ENCODE results near the gene MAP2. TPM values are rescaled to one million over a fixed set of nuclear protein-coding genes. Genes with fewer than 3 reads are reported as not detected.

Gene MAP2
- total and polyA plus RNA-seq, 2 of the 13 experiments (the other 11 are each of a cell fraction or from before 2014, with no cell fraction given): 0.08 TPM; not detected in 1

DNA sequence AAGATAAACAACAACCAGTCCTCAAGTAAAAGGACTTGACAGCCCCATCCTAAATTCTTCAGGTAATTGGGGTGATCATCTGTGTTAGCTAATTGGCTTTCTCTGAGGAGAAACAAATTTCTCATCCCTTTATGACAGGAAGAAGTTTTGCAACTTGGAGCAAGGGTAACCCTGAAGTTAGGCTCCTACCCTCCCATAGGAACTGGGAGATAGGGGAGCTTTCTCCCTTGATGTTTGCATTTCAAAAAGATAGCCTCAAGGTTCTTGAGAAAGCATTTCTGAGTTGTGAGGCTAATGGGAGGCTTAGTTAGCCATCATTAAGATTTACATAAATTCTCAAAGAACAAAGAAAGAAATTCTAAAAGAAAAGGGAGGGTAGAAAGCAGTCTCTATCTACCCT is 95.4 kb downstream of the MAP2 start (continued):
- TF ChIP-seq, protein P1, sequence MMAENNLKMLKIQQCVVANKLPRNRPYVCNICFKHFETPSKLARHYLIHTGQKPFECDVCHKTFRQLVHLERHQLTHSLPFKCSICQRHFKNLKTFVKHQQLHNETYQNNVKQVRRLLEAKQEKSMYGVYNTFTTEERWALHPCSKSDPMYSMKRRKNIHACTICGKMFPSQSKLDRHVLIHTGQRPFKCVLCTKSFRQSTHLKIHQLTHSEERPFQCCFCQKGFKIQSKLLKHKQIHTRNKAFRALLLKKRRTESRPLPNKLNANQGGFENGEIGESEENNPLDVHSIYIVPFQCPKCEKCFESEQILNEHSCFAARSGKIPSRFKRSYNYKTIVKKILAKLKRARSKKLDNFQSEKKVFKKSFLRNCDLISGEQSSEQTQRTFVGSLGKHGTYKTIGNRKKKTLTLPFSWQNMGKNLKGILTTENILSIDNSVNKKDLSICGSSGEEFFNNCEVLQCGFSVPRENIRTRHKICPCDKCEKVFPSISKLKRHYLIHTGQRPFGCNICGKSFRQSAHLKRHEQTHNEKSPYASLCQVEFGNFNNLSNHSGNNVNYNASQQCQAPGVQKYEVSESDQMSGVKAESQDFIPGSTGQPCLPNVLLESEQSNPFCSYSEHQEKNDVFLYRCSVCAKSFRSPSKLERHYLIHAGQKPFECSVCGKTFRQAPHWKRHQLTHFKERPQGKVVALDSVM (CRISPR knock-in tag; IDR thresholded peaks at IDR 0.05): no peak
- TF ChIP-seq, protein P2, sequence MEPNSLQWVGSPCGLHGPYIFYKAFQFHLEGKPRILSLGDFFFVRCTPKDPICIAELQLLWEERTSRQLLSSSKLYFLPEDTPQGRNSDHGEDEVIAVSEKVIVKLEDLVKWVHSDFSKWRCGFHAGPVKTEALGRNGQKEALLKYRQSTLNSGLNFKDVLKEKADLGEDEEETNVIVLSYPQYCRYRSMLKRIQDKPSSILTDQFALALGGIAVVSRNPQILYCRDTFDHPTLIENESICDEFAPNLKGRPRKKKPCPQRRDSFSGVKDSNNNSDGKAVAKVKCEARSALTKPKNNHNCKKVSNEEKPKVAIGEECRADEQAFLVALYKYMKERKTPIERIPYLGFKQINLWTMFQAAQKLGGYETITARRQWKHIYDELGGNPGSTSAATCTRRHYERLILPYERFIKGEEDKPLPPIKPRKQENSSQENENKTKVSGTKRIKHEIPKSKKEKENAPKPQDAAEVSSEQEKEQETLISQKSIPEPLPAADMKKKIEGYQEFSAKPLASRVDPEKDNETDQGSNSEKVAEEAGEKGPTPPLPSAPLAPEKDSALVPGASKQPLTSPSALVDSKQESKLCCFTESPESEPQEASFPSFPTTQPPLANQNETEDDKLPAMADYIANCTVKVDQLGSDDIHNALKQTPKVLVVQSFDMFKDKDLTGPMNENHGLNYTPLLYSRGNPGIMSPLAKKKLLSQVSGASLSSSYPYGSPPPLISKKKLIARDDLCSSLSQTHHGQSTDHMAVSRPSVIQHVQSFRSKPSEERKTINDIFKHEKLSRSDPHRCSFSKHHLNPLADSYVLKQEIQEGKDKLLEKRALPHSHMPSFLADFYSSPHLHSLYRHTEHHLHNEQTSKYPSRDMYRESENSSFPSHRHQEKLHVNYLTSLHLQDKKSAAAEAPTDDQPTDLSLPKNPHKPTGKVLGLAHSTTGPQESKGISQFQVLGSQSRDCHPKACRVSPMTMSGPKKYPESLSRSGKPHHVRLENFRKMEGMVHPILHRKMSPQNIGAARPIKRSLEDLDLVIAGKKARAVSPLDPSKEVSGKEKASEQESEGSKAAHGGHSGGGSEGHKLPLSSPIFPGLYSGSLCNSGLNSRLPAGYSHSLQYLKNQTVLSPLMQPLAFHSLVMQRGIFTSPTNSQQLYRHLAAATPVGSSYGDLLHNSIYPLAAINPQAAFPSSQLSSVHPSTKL (CRISPR knock-in tag; IDR thresholded peaks at IDR 0.05): no peak
- no peak for TF ChIP-seq SPEN (CRISPR knock-in tag; IDR thresholded peaks at IDR 0.05; ENCODE audit: low read depth)
- TF ChIP-seq, protein P3, sequence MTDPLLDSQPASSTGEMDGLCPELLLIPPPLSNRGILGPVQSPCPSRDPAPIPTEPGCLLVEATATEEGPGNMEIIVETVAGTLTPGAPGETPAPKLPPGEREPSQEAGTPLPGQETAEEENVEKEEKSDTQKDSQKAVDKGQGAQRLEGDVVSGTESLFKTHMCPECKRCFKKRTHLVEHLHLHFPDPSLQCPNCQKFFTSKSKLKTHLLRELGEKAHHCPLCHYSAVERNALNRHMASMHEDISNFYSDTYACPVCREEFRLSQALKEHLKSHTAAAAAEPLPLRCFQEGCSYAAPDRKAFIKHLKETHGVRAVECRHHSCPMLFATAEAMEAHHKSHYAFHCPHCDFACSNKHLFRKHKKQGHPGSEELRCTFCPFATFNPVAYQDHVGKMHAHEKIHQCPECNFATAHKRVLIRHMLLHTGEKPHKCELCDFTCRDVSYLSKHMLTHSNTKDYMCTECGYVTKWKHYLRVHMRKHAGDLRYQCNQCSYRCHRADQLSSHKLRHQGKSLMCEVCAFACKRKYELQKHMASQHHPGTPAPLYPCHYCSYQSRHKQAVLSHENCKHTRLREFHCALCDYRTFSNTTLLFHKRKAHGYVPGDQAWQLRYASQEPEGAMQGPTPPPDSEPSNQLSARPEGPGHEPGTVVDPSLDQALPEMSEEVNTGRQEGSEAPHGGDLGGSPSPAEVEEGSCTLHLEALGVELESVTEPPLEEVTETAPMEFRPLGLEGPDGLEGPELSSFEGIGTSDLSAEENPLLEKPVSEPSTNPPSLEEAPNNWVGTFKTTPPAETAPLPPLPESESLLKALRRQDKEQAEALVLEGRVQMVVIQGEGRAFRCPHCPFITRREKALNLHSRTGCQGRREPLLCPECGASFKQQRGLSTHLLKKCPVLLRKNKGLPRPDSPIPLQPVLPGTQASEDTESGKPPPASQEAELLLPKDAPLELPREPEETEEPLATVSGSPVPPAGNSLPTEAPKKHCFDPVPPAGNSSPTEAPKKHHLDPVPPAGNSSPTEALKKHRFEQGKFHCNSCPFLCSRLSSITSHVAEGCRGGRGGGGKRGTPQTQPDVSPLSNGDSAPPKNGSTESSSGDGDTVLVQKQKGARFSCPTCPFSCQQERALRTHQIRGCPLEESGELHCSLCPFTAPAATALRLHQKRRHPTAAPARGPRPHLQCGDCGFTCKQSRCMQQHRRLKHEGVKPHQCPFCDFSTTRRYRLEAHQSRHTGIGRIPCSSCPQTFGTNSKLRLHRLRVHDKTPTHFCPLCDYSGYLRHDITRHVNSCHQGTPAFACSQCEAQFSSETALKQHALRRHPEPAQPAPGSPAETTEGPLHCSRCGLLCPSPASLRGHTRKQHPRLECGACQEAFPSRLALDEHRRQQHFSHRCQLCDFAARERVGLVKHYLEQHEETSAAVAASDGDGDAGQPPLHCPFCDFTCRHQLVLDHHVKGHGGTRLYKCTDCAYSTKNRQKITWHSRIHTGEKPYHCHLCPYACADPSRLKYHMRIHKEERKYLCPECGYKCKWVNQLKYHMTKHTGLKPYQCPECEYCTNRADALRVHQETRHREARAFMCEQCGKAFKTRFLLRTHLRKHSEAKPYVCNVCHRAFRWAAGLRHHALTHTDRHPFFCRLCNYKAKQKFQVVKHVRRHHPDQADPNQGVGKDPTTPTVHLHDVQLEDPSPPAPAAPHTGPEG (CRISPR knock-in tag; IDR thresholded peaks at IDR 0.05): no peak
- no peak for TF ChIP-seq SNAPC2 (CRISPR knock-in tag; IDR thresholded peaks at IDR 0.05)
- TF ChIP-seq KLF13 (CRISPR knock-in tag; IDR thresholded peaks at IDR 0.05): no peak
- TF ChIP-seq, protein P4, sequence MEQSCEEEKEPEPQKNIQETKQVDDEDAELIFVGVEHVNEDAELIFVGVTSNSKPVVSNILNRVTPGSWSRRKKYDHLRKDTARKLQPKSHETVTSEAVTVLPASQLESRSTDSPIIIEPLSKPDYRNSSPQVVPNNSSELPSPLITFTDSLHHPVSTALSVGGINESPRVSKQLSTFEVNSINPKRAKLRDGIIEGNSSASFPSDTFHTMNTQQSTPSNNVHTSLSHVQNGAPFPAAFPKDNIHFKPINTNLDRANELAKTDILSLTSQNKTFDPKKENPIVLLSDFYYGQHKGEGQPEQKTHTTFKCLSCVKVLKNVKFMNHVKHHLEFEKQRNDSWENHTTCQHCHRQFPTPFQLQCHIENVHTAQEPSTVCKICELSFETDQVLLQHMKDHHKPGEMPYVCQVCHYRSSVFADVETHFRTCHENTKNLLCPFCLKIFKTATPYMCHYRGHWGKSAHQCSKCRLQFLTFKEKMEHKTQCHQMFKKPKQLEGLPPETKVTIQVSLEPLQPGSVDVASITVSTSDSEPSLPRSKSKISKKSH (CRISPR knock-in tag; IDR thresholded peaks at IDR 0.05; ENCODE audit: borderline replicate concordance): no peak

All from HepG2 (cell line).